Activated CD8-positive, alpha-beta T cell treated with anti-CD3 and anti-CD28 coated beads for 36 hours (primary cell): ENCODE data around the gene PRADC1. TPM values are rescaled to one million over a fixed set of nuclear protein-coding genes. Genes with fewer than 3 reads are reported as not detected.

Experiments used
- ATAC-seq: fragments of 200-7000 bp; cut with Tn5 transposase; one replicate; pipeline ENCODE4 v1.10.0; 2021; ENCODE audit warnings: mild to moderate bottlenecking, moderate library complexity
- CTCF ChIA-PET: fragments of 350-600 bp; sonication (Branson Sonifier 250); formaldehyde crosslinking; loops from one replicate; lab custom pipeline; 2021; ENCODE audit warnings: antibody characterized with exemption; lab: Charles Lee
- POLR2A ChIA-PET: fragments of 350-600 bp; sonication (Branson Sonifier 250); formaldehyde crosslinking; loops from one replicate; lab custom pipeline; 2021; ENCODE audit warnings: antibody characterized with exemption; lab: Charles Lee
- DNase-seq: peaks from one replicate; pipeline ENCODE4 v3.0.0-alpha.2; 2020
- H3K27ac Mint-ChIP-seq: one replicate; pipeline ENCODE4 v1.8.0; 2021; ENCODE audit warnings: mild to moderate bottlenecking, mixed read lengths
- H3K27me3 Mint-ChIP-seq: one replicate; pipeline ENCODE4 v1.8.0; 2021; ENCODE audit warnings: mixed read lengths
- H3K36me3 Mint-ChIP-seq: one replicate; pipeline ENCODE4 v1.8.0; 2021; ENCODE audit warnings: low read depth, mixed read lengths
- H3K4me1 Mint-ChIP-seq: one replicate; pipeline ENCODE4 v1.8.0; 2021; ENCODE audit warnings: low read depth, mixed read lengths
- H3K4me3 Mint-ChIP-seq: one replicate; pipeline ENCODE4 v1.8.0; 2021; ENCODE audit warnings: mild to moderate bottlenecking, moderate library complexity, mixed read lengths
- H3K9me3 Mint-ChIP-seq: one replicate; pipeline ENCODE4 v1.8.0; 2021; ENCODE audit warnings: mixed read lengths
- intact Hi-C: fragments of 100-400 bp; cut with micrococcal nuclease; formaldehyde crosslinking; loops from one replicate; pipeline ENCODE4 v1.10.0; 2022
- total RNA-seq, 2 experiments: library from RNA; stranded (reverse); gene quantifications; one replicate each; pipeline ENCODE4 v1.2.3, GENCODE V29; 2021
- TF ChIP-seq, protein P1 (sequence below): fragments of 200-600 bp; IDR thresholded peaks from one replicate; pipeline ENCODE4 v1.8.0; 2022; ENCODE audit warnings: antibody characterized with exemption, mild to moderate bottlenecking

Gene PRADC1
- total RNA-seq, 2 experiments from 2014 or later = 12.4 to 16.2 TPM

DNA sequence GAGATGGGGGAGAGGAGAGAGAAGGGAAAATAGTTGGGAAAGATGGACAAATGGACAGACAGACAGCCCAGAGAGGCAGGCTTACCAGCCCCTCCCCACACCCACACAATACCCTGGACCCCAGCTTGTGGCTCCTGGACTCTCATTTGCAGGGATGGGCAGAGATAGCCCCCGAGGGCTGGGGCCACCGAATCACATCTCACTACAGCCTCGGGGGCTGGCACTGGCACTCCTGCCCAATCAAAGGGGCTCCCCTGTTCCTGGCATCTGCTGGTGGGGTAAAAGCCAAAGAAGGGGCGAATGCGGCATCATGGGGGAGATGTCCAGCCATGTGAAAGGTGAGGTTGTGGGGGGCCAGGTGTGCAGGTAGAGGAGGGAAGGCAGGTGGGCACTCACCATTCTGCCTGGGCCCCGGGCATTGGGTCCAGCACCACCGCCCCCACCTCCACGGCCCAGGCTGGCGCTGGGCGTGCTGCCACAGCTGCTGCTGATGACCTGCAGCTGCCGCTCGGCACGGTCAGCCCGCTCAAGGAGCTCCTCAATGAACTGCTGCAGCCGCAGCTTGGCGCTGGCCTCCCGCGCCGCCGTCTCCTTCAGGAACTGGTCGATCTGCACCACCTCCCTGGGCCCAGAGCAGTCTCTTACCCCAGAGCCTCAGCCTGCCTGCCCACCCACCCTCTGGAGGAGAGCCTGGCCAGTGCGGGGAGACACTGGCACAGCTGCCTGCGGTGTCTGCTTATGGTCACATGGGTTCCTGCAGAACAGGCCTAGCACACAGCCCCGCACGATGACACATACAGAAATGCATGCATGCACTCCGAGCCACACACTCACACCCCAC, 33.2 kb upstream of the PRADC1 start:
- H3K4me3 Mint-ChIP-seq = no peak overlapping the region
- ChIA-PET CTCF (no interaction called here), POLR2A (no interaction called here)
- DNase-seq (no peak), ATAC-seq (no peak)
- no peak overlapping the region for H3K27ac Mint-ChIP-seq
- peaks cover 39% of the 10 kb centered on the region for H3K36me3 Mint-ChIP-seq
- intact Hi-C loops = no loop called here
- H3K4me1 Mint-ChIP-seq = peaks cover 26% of the 10 kb centered on the region
- TF ChIP-seq, protein P1, sequence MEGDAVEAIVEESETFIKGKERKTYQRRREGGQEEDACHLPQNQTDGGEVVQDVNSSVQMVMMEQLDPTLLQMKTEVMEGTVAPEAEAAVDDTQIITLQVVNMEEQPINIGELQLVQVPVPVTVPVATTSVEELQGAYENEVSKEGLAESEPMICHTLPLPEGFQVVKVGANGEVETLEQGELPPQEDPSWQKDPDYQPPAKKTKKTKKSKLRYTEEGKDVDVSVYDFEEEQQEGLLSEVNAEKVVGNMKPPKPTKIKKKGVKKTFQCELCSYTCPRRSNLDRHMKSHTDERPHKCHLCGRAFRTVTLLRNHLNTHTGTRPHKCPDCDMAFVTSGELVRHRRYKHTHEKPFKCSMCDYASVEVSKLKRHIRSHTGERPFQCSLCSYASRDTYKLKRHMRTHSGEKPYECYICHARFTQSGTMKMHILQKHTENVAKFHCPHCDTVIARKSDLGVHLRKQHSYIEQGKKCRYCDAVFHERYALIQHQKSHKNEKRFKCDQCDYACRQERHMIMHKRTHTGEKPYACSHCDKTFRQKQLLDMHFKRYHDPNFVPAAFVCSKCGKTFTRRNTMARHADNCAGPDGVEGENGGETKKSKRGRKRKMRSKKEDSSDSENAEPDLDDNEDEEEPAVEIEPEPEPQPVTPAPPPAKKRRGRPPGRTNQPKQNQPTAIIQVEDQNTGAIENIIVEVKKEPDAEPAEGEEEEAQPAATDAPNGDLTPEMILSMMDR = no peak
- no peaks in the 10 kb centered on the region for H3K9me3 Mint-ChIP-seq
- H3K27me3 Mint-ChIP-seq = no peaks in the 10 kb centered on the region

DNA sequence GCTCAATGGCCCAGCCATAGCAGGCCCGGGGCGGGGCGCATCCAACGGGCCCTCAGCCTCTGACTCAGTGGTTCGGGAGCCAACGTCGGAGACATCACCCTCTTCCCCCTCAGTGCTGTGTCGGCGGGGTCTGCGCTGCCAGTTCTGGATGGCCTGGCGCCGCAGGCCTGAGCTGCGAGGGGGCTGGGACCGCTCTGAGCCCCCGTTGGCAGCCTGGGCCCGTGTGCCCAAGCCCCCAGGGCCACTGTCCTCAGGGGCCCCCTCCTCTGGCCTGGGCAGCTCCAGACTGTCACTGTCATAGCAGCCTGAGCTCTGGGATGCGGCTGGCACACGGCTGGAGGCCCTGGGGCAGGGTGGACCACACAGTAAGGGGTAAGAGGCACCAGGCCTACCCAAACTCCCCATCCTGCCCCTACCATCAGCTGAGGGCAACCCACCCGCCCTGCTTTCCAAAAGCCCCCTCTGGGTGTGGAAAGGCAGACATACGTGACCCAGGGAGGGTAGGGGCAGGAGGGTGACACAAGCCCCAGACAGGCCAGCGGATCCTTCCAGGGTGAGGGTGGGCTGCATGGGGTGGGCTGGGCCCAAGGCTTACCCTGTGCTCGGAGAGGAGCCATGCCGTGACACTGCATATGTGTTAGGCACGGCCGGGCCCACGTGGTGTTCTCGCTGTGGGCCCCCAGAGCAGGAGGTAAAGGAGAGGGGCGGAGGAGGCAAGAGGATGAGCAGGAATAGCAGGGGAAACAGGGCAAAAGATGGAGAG, 32.4 kb upstream of the PRADC1 start:
- Mint-ChIP-seq H3K4me1 (peaks cover 23% of the 10 kb centered on the region), H3K27ac (no peak overlapping the region), H3K36me3 (peaks cover 35% of the 10 kb centered on the region), H3K4me3 (no peak overlapping the region), H3K9me3 (no peaks in the 10 kb centered on the region), H3K27me3 (no peaks in the 10 kb centered on the region)
- ATAC-seq (no peak), DNase-seq (no peak)
- POLR2A ChIA-PET = no interaction called here
- intact Hi-C loops = no loop called here
- CTCF ChIA-PET = no interaction called here
- TF ChIP-seq, protein P1 = no peak

DNA sequence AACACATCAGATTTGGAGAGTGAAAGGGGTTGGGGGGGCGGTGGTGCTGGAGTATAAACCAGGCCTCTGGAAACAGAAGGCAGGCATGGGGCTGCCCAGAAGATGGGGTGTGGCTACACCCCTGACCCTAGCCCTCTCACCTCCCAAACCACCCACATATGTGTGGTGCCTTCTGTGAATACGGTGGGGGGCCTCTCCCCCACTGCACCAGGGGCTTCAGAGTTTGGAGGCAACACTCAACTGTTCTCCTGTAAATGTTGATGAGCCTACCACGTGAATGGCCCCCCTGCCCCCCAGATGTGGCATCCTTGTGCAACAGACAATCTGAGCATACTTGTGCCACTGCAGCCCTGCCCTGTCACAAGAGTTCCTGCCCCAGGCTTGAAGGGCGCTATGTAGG, 31.7 kb upstream of the PRADC1 start:
- Mint-ChIP-seq H3K4me3 (no peak overlapping the region), H3K27ac (no peak overlapping the region)
- no peak for ATAC-seq

DNA sequence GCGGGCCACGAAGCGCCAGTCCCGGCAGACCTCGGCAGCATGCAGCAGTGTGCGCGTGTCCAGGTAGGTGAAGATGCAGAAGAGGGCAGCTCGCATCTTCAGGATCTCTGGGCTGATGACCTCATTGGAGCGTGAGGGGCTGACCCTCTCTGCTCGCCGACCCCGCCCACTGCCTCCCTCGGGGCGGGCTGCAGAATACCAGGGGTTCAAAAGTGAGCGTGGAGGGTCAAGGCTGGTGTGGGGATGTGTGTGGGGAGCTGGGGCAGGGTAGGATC, 31.2 kb upstream of the PRADC1 start:
- peaks cover 39% of the 10 kb centered on the region for H3K36me3 Mint-ChIP-seq
- H3K4me3 Mint-ChIP-seq = no peak overlapping the region
- ATAC-seq = no peak
- no peaks in the 10 kb centered on the region for H3K27me3 Mint-ChIP-seq
- no peaks in the 10 kb centered on the region for H3K9me3 Mint-ChIP-seq
- TF ChIP-seq, protein P1 = no peak
- H3K4me1 Mint-ChIP-seq = peaks cover 18% of the 10 kb centered on the region
- ChIA-PET POLR2A (interaction anchor here (1.2 kb wide), 1 partner anchor 31 kb away, joined by 5 read pairs; the partner anchor contains the start of genes CCT7 and PRADC1), CTCF (no interaction called here)
- intact Hi-C loops = no loop called here
- no peak overlapping the region for H3K27ac Mint-ChIP-seq
- no peak for DNase-seq

More for the DNA sequence above, 31.7 kb upstream of the PRADC1 start:
- CTCF ChIA-PET = no interaction called here
- POLR2A ChIA-PET = no interaction called here
- Mint-ChIP-seq H3K4me1 (peaks cover 20% of the 10 kb centered on the region), H3K9me3 (no peaks in the 10 kb centered on the region), H3K27me3 (no peaks in the 10 kb centered on the region), H3K36me3 (peaks cover 35% of the 10 kb centered on the region)
- DNase-seq = no peak
- intact Hi-C loops = no loop called here
- TF ChIP-seq, protein P1 = no peak
